ENCODE results near the gene SMTNL2.

Gene SMTNL2

GRCh38 chr17:4545217-4545951 lies 38.9 kb upstream of the SMTNL2 start:
- no peak for DNase-seq (ENCODE audit: low spot score)

GRCh38 chr17:4547118-4547906 lies 37.0 kb upstream of the SMTNL2 start:
- DNase-seq (ENCODE audit: low spot score): no peak

DNA sequence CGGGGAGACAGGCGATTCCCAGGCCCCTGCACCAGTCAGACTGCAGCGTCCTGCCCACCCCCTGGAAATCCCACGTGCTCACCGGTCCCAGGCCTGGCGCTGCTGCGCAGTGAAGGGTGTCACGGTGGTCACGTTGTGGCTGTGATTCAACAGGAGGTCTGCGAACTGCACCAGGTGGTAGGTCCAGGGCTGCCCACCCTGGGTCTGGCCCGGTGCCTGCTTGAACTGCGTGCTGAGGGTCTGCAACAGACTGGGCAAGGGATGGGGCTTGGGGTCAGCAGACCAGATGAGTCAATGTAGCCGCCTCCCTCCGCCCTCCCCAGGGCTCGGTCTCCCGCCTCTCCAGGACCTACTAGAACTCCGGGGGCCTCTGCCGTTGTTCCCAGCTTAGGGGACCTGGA lies 36.3 kb upstream of the SMTNL2 start:
- no peak for DNase-seq (ENCODE audit: low spot score)

- no peak for DNase-seq (ENCODE audit: low spot score)
These were observed 35.4 kb upstream of the SMTNL2 start for GRCh38 chr17:4548721-4549531.

DNA sequence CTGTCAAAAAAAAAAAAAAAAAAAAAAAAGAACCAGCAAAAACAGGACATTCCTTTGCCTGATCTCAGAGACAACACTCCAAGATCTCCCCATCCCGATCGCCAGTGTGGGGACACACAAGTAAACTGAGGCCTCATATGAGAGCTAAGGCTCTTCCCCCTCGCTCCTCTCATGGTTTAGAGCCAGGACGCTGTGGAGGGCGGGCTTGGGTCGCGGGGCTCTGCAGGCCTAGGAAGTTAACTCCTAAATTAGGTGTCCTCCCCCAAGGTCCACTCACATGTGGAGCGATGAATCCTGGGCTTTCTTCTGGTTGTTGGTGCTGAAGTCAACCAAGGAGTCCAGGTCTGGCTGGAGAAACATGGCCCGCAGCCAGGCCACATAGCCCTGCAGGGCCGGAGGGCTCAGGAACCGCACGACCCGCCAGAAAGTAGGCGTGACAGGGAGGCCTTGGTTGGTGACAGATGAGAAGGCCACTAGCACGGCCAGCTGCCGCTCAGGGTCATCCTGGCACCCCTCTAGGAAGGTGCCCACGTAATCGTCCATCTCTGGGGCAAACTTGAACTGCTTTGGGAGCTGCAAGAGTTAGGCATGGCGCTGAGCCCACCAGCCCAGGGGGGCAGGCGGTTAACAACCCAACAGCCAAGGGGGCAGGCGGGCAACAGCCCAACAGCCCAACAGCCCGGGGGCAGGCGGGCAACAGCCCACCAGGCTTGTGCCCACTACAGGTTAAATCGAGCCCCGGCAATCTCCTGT lies 34.4 kb upstream of the SMTNL2 start:
- no peak for DNase-seq (ENCODE audit: low spot score)

DNA sequence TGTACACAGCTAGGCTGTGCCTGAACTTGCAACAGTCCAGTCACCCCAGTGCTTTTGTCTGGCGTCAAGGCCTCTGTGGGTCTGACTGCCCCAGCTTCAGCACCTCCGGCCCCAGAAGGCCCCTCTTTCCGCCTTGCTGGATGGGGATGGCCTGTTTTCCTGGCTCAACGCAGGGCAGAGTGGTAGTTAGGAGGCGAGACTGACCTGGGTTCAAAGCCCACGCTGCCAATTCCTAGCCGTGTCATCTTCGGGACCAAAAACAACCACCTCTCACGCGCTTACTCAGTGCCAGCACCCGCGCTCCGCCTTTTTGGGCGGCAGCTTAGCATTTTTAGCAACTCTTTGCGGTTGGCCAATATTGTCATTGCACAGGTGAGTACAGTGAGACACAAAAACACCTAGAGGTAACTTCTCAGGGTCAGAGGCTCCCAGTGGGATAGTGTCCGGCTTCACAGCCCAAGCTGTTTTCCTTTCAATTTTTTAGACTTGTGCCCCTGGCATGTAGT lies 33.7 kb upstream of the SMTNL2 start:
- no peak for DNase-seq (ENCODE audit: low spot score)

DNA sequence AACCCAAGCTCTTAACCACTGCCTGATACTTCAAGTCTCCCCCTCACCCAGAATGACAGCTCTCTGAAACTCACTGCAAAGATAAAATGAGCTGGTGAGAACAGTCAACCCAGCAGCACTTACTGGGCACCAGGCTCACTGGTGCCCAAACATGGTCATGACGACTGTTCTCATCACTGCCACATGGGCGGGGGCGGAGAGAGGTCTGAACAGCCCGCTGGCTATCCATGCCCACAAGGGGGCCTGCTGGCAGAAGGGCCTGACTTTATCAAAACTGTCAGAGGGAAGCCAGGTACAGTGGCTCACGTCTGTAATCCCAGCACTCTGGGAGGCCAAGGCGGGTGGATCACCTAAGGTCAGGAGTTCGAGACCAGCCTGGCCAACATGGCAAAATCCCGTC lies 33.2 kb upstream of the SMTNL2 start:
- no peak for DNase-seq (ENCODE audit: low spot score)

DNA sequence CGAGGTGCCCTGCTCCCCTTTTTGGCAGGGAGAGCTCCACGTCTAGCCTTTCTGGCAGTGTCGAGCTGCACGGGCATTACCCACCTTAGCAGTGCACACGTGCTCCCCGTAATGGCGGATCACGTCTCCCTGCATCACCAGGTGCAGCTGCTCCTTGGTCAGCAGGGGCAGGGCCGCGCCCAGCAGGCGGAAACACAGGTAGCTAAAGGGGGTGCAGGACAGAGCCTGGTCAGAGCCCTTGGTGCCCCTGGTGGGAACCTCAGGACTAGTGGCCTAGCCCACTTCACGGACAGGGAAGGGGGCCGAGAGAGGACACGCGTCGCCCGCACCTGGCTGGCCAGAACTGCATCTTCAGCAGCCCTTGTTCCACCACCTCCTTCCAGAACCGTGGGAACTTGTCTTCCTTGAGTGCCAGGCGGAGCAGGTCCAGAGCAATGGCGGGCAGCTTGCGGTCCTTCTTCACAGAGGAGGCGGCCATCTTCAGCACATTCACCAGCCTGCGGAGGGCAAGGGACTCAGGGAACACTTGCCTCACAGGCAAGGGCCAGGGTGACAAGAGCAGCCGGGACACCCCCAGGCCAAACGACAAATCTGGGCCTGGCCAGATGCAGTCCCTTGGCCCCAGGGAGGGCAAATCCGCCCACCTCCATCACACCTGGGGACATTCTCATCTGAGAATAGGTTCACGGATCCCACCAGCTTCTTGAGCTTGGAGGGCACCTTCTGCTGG lies 32.4 kb upstream of the SMTNL2 start:
- DNase-seq (ENCODE audit: low spot score): no peak

DNA sequence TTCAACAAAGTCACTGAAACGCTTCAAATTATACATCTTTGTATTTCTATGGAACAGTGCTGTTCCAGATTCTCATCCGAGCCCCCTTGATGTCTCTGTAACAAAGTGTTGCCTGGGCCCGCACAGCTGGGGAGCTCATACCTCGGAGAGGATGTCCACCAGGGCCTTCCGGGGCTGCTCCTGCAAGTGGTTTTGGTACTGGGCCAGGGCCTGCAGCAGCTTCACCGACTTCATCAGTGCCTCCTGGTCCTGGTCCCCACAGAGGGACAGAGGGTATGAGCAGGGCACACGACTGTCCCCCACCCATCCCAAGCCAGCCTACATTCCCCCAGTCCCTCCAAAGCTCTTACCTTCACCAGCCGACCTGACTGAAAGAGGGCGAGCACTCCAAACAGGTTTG lies 30.7 kb upstream of the SMTNL2 start:
- DNase-seq (ENCODE audit: low spot score): no peak

- no peak for DNase-seq (ENCODE audit: low spot score)
These were observed 29.8 kb upstream of the SMTNL2 start for GRCh38 chr17:4554441-4554996.

- peak; percentile 99 for DNase-seq (ENCODE audit: low spot score)
These were observed 29.1 kb upstream of the SMTNL2 start, which contains the start of gene MYBBP1A for GRCh38 chr17:4554997-4555799. MYBBP1A (minus strand) TSS chr17:4555384; CDS start chr17:4555324, 60 bp downstream.

DNA sequence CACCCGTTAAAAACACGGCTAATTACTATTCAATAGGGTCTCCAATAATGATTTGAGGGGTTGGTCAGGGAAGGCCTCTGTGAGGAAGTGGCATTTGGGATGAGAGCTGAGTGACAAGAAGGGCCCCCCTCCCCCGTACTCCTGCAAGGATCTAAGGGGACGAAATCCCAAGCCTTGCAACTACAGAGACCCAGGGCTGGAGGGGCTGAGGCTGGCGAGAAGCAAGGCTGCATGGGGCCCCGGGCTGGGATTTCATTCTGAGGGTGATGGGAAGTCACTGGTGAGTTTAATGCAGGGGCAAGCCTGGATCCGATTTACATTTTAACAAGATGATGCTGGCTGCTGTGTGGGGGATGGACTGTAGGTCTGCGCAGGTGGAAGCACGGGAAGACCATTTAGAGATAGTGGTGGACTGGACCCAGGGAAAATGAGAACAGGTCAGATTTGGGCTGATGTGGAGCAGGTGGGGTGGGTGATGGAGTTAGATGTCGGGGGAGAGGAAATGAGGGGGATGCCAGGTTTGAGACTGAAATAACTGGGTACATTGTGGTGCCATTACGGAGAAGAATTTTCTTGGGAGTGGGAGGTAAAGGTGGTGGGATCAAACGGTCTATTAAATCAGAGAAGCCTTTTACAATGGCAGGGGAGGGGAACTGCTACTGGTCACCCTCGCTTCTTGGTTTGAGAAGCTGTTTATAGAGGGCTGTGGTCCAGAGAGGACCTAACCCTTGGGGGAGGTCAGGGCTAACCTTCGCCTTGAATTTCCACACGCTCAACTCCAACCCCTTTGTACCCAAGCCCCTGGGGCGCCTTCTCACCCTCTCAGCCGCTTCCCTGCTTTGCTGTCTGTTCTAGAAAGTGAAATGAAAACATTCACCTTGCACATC lies 28.2 kb upstream of the SMTNL2 start:
- DNase-seq (ENCODE audit: low spot score): no peak

DNA sequence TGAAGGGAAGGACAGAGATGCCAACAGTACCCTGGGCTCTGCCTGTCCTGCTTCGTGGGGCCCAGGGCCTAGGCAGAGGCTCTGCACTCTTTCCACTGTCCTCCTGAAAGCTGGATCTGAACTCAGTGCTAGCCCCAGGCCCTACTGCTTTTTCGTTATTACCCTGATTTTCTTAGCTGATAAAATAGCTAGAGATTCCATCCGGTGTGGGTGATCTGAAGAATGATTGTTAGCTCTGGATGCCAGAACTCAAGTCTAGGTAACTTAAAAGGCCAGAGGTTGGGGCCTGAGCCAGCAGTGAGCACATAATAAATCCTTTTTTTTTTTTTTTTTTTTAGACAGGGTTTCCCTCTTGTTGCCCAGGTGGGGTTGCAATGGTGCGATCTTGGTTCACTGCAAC lies 27.3 kb upstream of the SMTNL2 start:
- no peak for DNase-seq (ENCODE audit: low spot score)

- DNase-seq (ENCODE audit: low spot score): no peak
These were observed 26.5 kb upstream of the SMTNL2 start for GRCh38 chr17:4557626-4558346.

DNA sequence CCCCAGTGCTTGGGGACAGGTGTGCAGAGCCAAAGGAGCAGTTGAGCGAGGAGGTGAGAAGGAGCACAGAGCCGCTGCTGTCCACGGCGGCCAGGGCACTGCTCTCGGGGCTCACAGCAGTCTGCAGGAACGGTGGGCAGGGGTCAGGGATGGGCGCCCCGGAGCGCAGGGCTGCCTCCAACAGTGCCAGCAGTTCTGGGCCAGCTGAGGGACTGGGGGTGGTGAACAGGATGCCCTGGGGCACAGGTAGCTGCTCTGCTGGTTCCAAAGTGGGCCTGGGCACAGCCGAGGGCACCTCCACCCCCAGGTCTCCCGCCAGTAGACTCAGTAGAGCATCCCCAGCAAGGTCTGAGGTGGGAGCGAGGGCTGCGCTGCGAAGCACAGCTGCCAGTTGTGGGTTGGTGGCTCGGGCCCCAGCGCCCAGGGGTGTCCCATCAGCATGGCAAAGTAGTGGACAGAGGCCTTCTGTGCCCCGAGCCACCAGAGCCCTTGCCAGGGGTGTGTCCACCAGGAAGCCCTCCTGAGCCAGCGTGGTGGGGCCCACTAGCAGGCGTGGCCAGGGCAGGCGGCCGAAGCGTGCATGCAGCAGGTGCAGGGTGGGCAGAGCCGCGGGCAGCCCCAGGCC lies 25.9 kb upstream of the SMTNL2 start:
- DNase-seq (ENCODE audit: low spot score): no peak

DNA sequence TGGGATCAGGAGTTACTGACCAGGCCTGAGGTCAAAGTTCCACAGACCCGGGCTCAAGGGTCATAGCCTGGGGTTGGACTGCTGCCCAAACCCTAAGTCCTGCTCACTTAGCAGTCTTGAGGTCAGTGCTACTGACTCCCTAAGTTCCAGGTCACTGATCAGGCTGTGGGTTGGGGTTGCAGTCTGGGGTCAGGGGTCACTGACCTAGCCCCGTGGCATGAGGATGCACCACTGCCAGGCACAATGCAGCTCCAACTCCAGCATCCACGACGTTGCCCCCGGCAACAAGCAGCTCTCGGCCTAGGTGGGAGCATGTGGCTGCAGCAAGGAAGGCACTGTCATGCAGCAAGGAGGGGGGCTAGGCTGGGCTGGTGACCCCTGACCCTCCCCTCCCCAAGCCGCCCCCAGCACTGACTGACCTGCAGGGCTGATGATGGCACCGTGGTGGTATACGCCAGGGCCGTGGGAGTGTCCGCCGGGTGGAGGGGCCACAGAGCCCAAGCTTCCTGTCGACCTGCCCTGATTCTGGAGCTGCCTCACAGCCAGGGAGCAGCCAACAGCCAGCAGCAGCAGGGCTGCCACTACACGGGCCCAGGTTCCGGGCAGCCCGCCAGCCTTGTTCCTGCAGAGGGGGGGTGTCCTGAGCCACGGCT lies 25.1 kb upstream of the SMTNL2 start:
- no peak for DNase-seq (ENCODE audit: low spot score)

GRCh38 chr17:4559966-4560365 lies 24.4 kb upstream of the SMTNL2 start:
- no peak for DNase-seq (ENCODE audit: low spot score)
